ENCODE measurements around the gene SLC25A11. TPM values are rescaled to one million over a fixed set of nuclear protein-coding genes. Genes with fewer than 3 reads are reported as not detected.

Gene SLC25A11
- total and polyA plus RNA-seq, 2 donors (not counting 1 experiment from before 2014, with no cell fraction given) = 29.2 to 59.3 TPM

DNA sequence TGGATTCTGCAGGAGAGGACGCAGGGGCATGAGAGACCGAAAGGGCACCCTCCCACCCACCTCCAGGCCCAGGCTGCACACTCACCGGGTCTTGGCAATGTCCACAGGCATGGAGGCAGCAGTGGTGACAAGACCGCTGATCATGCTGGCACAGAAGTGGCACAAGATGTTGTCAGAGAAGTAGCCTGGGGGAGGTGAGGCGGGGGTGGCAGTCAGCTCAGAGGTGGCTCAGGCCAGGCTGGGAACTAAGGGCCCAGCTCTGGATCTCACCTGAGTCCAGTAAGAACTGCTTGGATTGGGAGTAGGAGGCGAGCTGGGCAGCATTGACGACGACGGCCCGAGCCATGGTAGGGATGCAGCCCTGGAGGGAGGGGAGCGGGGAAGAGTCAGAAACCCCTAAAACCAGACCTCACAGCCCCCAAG lies 1.8 kb downstream of the SLC25A11 start:
- no peak overlapping the region for H2AFZ ChIP-seq (ENCODE audit: low read length)
- peaks cover 17% of the 10 kb centered on the region for H3K4me1 ChIP-seq (ENCODE audit: control insufficient read depth, extremely low read depth, insufficient read depth, low read length)
- H3K27me3 ChIP-seq (ENCODE audit: control insufficient read depth, insufficient read depth, low read length) = no peaks in the 10 kb centered on the region
- H3K4me3 ChIP-seq (replicated peaks in 1 of 4; ENCODE audit: control extremely low read depth in 1 of 4, insufficient read depth in 1 of 4, low read depth in 3 of 4, low read length in 4 of 4) = peak overlapping the region in 1 of 4 experiments; percentile 93
- DNase-seq (ENCODE audit: low read depth in 2 of 2) = no peak
- peaks cover 42% of the 10 kb centered on the region for H3K79me2 ChIP-seq (ENCODE audit: control insufficient read depth, insufficient read depth, low read length)
- H3K27ac ChIP-seq (ENCODE audit: insufficient read depth, low read length) = no peak overlapping the region
- H3K9me3 ChIP-seq (ENCODE audit: control insufficient read depth, insufficient read depth, low read depth, low read length) = no peaks in the 10 kb centered on the region
- peak overlapping the region; percentile 100 for H3K4me2 ChIP-seq (ENCODE audit: extremely low read depth, insufficient read depth, low read length)
- no peaks in the 10 kb centered on the region for H4K20me1 ChIP-seq (ENCODE audit: control insufficient read depth, extremely low read depth, insufficient read depth, low read length)
- peaks cover 22% of the 10 kb centered on the region for H3K36me3 ChIP-seq (ENCODE audit: control insufficient read depth, insufficient read depth, low read length)
- H3K9ac ChIP-seq (ENCODE audit: insufficient read depth, low read length) = no peak overlapping the region
- TF ChIP-seq, protein P1, sequence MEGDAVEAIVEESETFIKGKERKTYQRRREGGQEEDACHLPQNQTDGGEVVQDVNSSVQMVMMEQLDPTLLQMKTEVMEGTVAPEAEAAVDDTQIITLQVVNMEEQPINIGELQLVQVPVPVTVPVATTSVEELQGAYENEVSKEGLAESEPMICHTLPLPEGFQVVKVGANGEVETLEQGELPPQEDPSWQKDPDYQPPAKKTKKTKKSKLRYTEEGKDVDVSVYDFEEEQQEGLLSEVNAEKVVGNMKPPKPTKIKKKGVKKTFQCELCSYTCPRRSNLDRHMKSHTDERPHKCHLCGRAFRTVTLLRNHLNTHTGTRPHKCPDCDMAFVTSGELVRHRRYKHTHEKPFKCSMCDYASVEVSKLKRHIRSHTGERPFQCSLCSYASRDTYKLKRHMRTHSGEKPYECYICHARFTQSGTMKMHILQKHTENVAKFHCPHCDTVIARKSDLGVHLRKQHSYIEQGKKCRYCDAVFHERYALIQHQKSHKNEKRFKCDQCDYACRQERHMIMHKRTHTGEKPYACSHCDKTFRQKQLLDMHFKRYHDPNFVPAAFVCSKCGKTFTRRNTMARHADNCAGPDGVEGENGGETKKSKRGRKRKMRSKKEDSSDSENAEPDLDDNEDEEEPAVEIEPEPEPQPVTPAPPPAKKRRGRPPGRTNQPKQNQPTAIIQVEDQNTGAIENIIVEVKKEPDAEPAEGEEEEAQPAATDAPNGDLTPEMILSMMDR (conservative IDR thresholded peaks at IDR 0.05 in 1 of 2, IDR thresholded peaks at IDR 0.05 in 1 of 2; ENCODE audit: low read depth in 1 of 2, low read length in 2 of 2) = no peak
- no peak for TF ChIP-seq EZH2 (IDR thresholded peaks at IDR 0.05; ENCODE audit: low read length, missing control alignments)

DNA sequence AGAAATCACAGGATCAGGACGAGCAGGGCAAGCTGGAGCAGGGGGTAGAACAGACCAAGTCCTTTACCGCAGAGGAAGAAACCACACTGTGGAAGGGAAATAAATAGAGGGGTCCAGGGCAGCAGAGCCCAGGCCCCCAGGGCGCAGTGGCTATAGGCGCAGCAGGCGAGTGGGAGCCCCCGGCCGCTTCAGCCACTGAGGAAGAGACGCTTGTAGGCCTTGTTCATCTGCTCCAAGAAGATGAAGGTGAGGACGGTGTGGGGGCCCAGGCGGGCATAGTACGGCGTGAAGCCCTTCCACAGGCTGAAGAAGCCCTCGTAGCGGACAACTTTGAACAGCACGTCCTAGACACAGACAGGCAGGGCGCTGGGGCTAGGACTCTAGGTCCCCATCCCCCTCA lies 2.3 kb downstream of the SLC25A11 start:
- Histone ChIP-seq H3K4me1 (ENCODE audit: control insufficient read depth, extremely low read depth, insufficient read depth, low read length) (peaks cover 15% of the 10 kb centered on the region), H3K27me3 (ENCODE audit: control insufficient read depth, insufficient read depth, low read length) (no peaks in the 10 kb centered on the region), H3K36me3 (ENCODE audit: control insufficient read depth, insufficient read depth, low read length) (peaks cover 17% of the 10 kb centered on the region), H3K9ac (ENCODE audit: insufficient read depth, low read length) (no peak overlapping the region), H3K9me3 (ENCODE audit: control insufficient read depth, insufficient read depth, low read depth, low read length) (no peaks in the 10 kb centered on the region), H3K79me2 (ENCODE audit: control insufficient read depth, insufficient read depth, low read length) (peaks cover 37% of the 10 kb centered on the region), H3K27ac (ENCODE audit: insufficient read depth, low read length) (no peak overlapping the region), H3K4me3 (replicated peaks in 1 of 4; ENCODE audit: control extremely low read depth in 1 of 4, insufficient read depth in 1 of 4, low read depth in 3 of 4, low read length in 4 of 4) (no peak overlapping the region), H2AFZ (ENCODE audit: low read length) (no peak overlapping the region), H3K4me2 (ENCODE audit: extremely low read depth, insufficient read depth, low read length) (no peak overlapping the region), H4K20me1 (ENCODE audit: control insufficient read depth, extremely low read depth, insufficient read depth, low read length) (no peaks in the 10 kb centered on the region)
- TF ChIP-seq, protein P1 (conservative IDR thresholded peaks at IDR 0.05 in 1 of 2, IDR thresholded peaks at IDR 0.05 in 1 of 2; ENCODE audit: low read depth in 1 of 2, low read length in 2 of 2) = no peak
- no peak for TF ChIP-seq EZH2 (IDR thresholded peaks at IDR 0.05; ENCODE audit: low read length, missing control alignments)
- DNase-seq (ENCODE audit: low read depth in 2 of 2) = no peak

DNA sequence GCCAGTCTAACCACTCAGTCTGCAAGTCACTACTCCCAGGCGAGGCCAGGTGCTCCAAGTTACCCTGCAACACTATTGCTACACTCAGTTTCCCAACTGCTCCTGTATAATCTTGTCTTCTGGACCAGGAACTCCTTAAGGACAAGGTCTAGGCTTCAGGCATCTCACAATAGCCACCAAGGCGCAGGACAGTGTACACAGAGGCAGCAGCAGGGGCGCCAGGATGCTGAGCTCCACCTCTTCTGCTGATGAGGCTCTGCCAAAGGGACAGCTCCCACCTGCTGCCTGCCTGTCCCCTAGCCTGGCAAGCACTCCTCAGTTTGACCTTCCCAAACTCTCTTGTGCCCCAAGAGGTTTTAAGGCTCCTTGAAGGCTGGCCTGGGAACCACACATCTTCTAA lies 3.4 kb downstream of the SLC25A11 start:
- Histone ChIP-seq H4K20me1 (ENCODE audit: control insufficient read depth, extremely low read depth, insufficient read depth, low read length) (no peaks in the 10 kb centered on the region), H3K36me3 (ENCODE audit: control insufficient read depth, insufficient read depth, low read length) (peaks cover 13% of the 10 kb centered on the region), H3K4me3 (replicated peaks in 1 of 4; ENCODE audit: control extremely low read depth in 1 of 4, insufficient read depth in 1 of 4, low read depth in 3 of 4, low read length in 4 of 4) (no peak overlapping the region), H3K79me2 (ENCODE audit: control insufficient read depth, insufficient read depth, low read length) (peaks cover 26% of the 10 kb centered on the region), H3K4me1 (ENCODE audit: control insufficient read depth, extremely low read depth, insufficient read depth, low read length) (peaks cover 13% of the 10 kb centered on the region), H3K4me2 (ENCODE audit: extremely low read depth, insufficient read depth, low read length) (no peak overlapping the region), H3K9me3 (ENCODE audit: control insufficient read depth, insufficient read depth, low read depth, low read length) (no peaks in the 10 kb centered on the region), H3K27ac (ENCODE audit: insufficient read depth, low read length) (no peak overlapping the region), H3K9ac (ENCODE audit: insufficient read depth, low read length) (no peak overlapping the region), H3K27me3 (ENCODE audit: control insufficient read depth, insufficient read depth, low read length) (no peaks in the 10 kb centered on the region), H2AFZ (ENCODE audit: low read length) (no peak overlapping the region)
- TF ChIP-seq, protein P1 (conservative IDR thresholded peaks at IDR 0.05 in 1 of 2, IDR thresholded peaks at IDR 0.05 in 1 of 2; ENCODE audit: low read depth in 1 of 2, low read length in 2 of 2) = no peak
- TF ChIP-seq EZH2 (IDR thresholded peaks at IDR 0.05; ENCODE audit: low read length, missing control alignments) = no peak
- DNase-seq (ENCODE audit: low read depth in 2 of 2) = no peak

All from fibroblast of lung (primary cell).